HEK293 (cell line): ENCODE results near the gene MZB1.
"Not testable (repeated sequence)": the region's sequence is repeated elsewhere in the genome, so short reads cannot be mapped to it uniquely, and the experiment has no call there.

ENCODE experiments used
- CTCF ChIA-PET: fragments of 350-600 bp; formaldehyde crosslinking; extraction: SDS; loops from one replicate; lab custom pipeline; 2021; ENCODE audit warnings: antibody characterized with exemption; lab: Yijun Ruan, JAX
- POLR2A ChIA-PET: fragments of 300-600 bp; formaldehyde crosslinking; extraction: SDS; loops from one replicate; lab custom pipeline; 2020; ENCODE audit warnings: antibody characterized with exemption, inconsistent platforms; lab: Yijun Ruan, JAX
- H3K27ac ChIP-seq: fragments of 200-500 bp; sonication (Bioruptor generic); 2 replicates; pipeline ENCODE4 v1.5.1; 2014; ENCODE audit warnings: low read depth, low read length, control low read depth, inconsistent platforms; ENCODE audit errors: extremely low read depth
- H3K36me3 ChIP-seq, 2 experiments: fragments of 200-500 bp in 1 of 2; sonication (Bioruptor generic) in 1 of 2; 1 replicate in 1 of 2; 2 replicates in 1 of 2; pipeline ENCODE4 v1.5.1; 2014 to 2017; ENCODE audit warnings: inconsistent platforms in 2 of 2, low read length in 2 of 2; ENCODE audit not compliant: control insufficient read depth in 2 of 2, insufficient read depth in 1 of 2
- H3K4me1 ChIP-seq: fragments of 200-500 bp; sonication (Bioruptor generic); 2 replicates; pipeline ENCODE4 v1.5.1; 2014; ENCODE audit warnings: mild to moderate bottlenecking, low read length, inconsistent platforms; ENCODE audit not compliant: control insufficient read depth, insufficient read depth
- H3K4me3 ChIP-seq: 2 replicates; pipeline ENCODE4 v1.5.1; 2011; ENCODE audit warnings: low read depth, mild to moderate bottlenecking, control low read depth, low read length, moderate library complexity
- H3K9me3 ChIP-seq: fragments of 200-500 bp; sonication (Bioruptor generic); 2 replicates; pipeline ENCODE4 v1.5.1; 2014; ENCODE audit warnings: low read depth, low read length, inconsistent platforms; ENCODE audit not compliant: control insufficient read depth, insufficient read depth
- CTCF ChIP-seq: fragments of 450-650 bp; formaldehyde crosslinking; IDR thresholded peaks from 2 replicates; pipeline ENCODE4 v1.5.1; 2016; ENCODE audit warnings: missing biosample characterization, missing genetic modification characterization
- GLIS2 ChIP-seq: fragments of 450-650 bp; formaldehyde crosslinking; IDR thresholded peaks from 2 replicates; pipeline ENCODE4 v1.5.1; 2016; ENCODE audit warnings: missing biosample characterization, missing genetic modification characterization
- ZBTB17 ChIP-seq: fragments of 450-650 bp; formaldehyde crosslinking; IDR thresholded peaks from 2 replicates; pipeline ENCODE4 v1.5.1; 2016; ENCODE audit warnings: missing biosample characterization, missing genetic modification characterization
- ZBTB8A ChIP-seq: fragments of 450-650 bp; formaldehyde crosslinking; IDR thresholded peaks from 2 replicates; pipeline ENCODE4 v1.5.1; 2016; ENCODE audit warnings: missing biosample characterization, missing genetic modification characterization
- ZIC2 ChIP-seq: fragments of 450-650 bp; formaldehyde crosslinking; IDR thresholded peaks from 2 replicates; pipeline ENCODE4 v1.5.1; 2016; ENCODE audit warnings: missing biosample characterization, missing genetic modification characterization
- ZNF140 ChIP-seq: fragments of 450-650 bp; formaldehyde crosslinking; IDR thresholded peaks from 2 replicates; pipeline ENCODE4 v1.5.1; 2016; ENCODE audit warnings: missing biosample characterization, missing genetic modification characterization
- ZNF184 ChIP-seq: fragments of 450-650 bp; IDR thresholded peaks from 2 replicates; pipeline ENCODE4 v1.5.1; 2018; ENCODE audit warnings: missing biosample characterization, mild to moderate bottlenecking, missing genetic modification characterization
- ZNF19 ChIP-seq: fragments of 450-650 bp; formaldehyde crosslinking; IDR thresholded peaks from 2 replicates; pipeline ENCODE4; 2016; ENCODE audit warnings: missing biosample characterization, missing genetic modification characterization, low read depth
- ZNF2 ChIP-seq: fragments of 450-650 bp; formaldehyde crosslinking; IDR thresholded peaks from 2 replicates; pipeline ENCODE4 v1.5.1; 2016; ENCODE audit warnings: missing biosample characterization, missing genetic modification characterization
- ZNF221 ChIP-seq: fragments of 450-650 bp; formaldehyde crosslinking; IDR thresholded peaks from 2 replicates; pipeline ENCODE4 v1.5.1; 2017; ENCODE audit warnings: missing biosample characterization, missing genetic modification characterization, borderline replicate concordance
- ZNF239 ChIP-seq: fragments of 450-650 bp; formaldehyde crosslinking; IDR thresholded peaks from 2 replicates; pipeline ENCODE4 v1.5.1; 2016; ENCODE audit warnings: missing biosample characterization, missing genetic modification characterization
- ZNF274 ChIP-seq, 2 experiments: fragments of 200-500 bp in 1 of 2; fragments of 450-650 bp in 1 of 2; sonication (Bioruptor generic) in 1 of 2; formaldehyde crosslinking in 1 of 2; IDR thresholded peaks; 2 replicates each; pipeline versions ENCODE4 v1.5.1 to v1.6.1; 2014 to 2016; ENCODE audit warnings: borderline replicate concordance in 1 of 2, inconsistent platforms in 1 of 2, low read length in 1 of 2, missing biosample characterization in 1 of 2, missing genetic modification characterization in 1 of 2
- ZNF335 ChIP-seq: fragments of 450-650 bp; formaldehyde crosslinking; conservative IDR thresholded peaks from 2 replicates; pipeline ENCODE4 v1.5.1; 2016; ENCODE audit warnings: missing biosample characterization, missing genetic modification characterization
- ZNF366 ChIP-seq: fragments of 450-650 bp; formaldehyde crosslinking; conservative IDR thresholded peaks from 2 replicates; pipeline ENCODE4 v1.5.1; 2016; ENCODE audit warnings: missing biosample characterization, missing genetic modification characterization
- ZNF501 ChIP-seq: fragments of 450-650 bp; formaldehyde crosslinking; IDR thresholded peaks from 2 replicates; pipeline ENCODE4 v1.5.1; 2016; ENCODE audit warnings: missing biosample characterization, missing genetic modification characterization
- ZNF558 ChIP-seq: fragments of 450-650 bp; formaldehyde crosslinking; IDR thresholded peaks from 2 replicates; pipeline ENCODE4 v1.5.1; 2016; ENCODE audit warnings: missing biosample characterization, missing genetic modification characterization
- ZNF654 ChIP-seq: fragments of 450-650 bp; formaldehyde crosslinking; IDR thresholded peaks from 2 replicates; pipeline ENCODE4 v1.5.1; 2016; ENCODE audit warnings: low read depth, missing biosample characterization, missing genetic modification characterization
- ZNF76 ChIP-seq: fragments of 450-650 bp; formaldehyde crosslinking; IDR thresholded peaks from 2 replicates; pipeline ENCODE4; 2016; ENCODE audit warnings: low read depth, missing biosample characterization, missing genetic modification characterization, borderline replicate concordance

The MZB1 gene

GRCh38 chr5:139387611-139388197 is 2.0 kb downstream of the MZB1 start:
- TF ChIP-seq ZNF2 (tag by site-specific recombination) (no peak), ZBTB8A (tag by site-specific recombination) (no peak), ZIC2 (peak; percentile 25; the same call in 1 of the 2 replicates)
- CTCF ChIA-PET: interaction anchor here (0.8 kb wide), 1 partner anchor 15 kb away, joined by 3 read pairs; no protein-coding TSS in a partner anchor
- no peak overlapping the region for H3K27ac ChIP-seq
- H3K4me3 ChIP-seq: no peak overlapping the region
- H3K9me3 ChIP-seq: no peaks in the 10 kb centered on the region
- H3K4me1 ChIP-seq: no peaks in the 10 kb centered on the region
- H3K36me3 ChIP-seq: no peaks in the 10 kb centered on the region
- POLR2A ChIA-PET: interaction anchor here (0.6 kb wide), 1 partner anchor 809 kb away, joined by 3 read pairs; no protein-coding TSS in a partner anchor

GRCh38 chr5:139386956-139387355 is 2.8 kb downstream of the MZB1 start:
- H3K36me3 ChIP-seq, H3K4me3 ChIP-seq, H3K27ac ChIP-seq, H3K4me1 ChIP-seq, H3K9me3 ChIP-seq: not testable (repeated sequence)
- POLR2A ChIA-PET: interaction anchor here (1.1 to 1.6 kb wide), 2 partner anchors 14 to 45 kb away, joined by 3 to 4 read pairs; partner anchors contain the start of gene PAIP2
- CTCF ChIA-PET: interaction anchor here (0.8 to 1.6 kb wide), 2 partner anchors 15 to 101 kb away, joined by 3 read pairs; no protein-coding TSS in a partner anchor

DNA sequence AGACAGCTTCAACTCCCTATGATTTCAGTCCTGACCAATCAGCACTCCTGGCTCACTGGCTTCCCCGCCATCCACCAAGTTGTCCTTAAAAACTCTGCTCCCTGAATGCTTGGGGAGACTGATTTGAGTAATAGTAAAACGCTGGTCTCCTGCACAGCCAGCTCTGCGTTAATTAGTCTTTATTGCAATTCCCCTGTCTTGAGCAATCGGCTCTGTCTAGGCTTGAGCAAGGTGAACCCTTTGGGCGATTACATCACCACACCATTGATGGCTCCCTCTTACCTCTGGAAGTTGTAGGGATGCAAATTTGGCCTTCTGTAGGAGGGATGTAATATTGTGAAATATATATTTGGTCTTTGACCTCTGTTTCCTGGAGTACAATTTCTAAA is 3.7 kb downstream of the MZB1 start:
- H3K36me3 ChIP-seq: no peaks in the 10 kb centered on the region
- H3K4me1 ChIP-seq: no peaks in the 10 kb centered on the region
- TF ChIP-seq ZNF239: no peak
- TF ChIP-seq ZNF366 (tag by site-specific recombination): 0 out of 2 replicates have a peak, but pooled peaks have one; percentile 14
- no peak for TF ChIP-seq ZNF221 (tag by site-specific recombination)
- TF ChIP-seq ZNF558 (tag by site-specific recombination): no peak; the same call in 1 of the 2 replicates
- no peak for TF ChIP-seq ZNF19 (tag by site-specific recombination)
- TF ChIP-seq GLIS2 (tag by site-specific recombination): no peak
- no peak for TF ChIP-seq ZNF501 (tag by site-specific recombination)
- no peak for TF ChIP-seq ZNF335 (tag by site-specific recombination)
- no peak for TF ChIP-seq ZNF140 (tag by site-specific recombination)
- no peak for TF ChIP-seq ZNF76 (tag by site-specific recombination)
- TF ChIP-seq ZNF184: peak; percentile 38; the same call in 1 of the 2 replicates
- CTCF ChIA-PET: interaction anchor here (1.6 kb wide), 1 partner anchor 100 kb away, joined by 3 read pairs; no protein-coding TSS in a partner anchor
- H3K4me3 ChIP-seq: no peak overlapping the region
- no peak overlapping the region for H3K27ac ChIP-seq
- no peaks in the 10 kb centered on the region for H3K9me3 ChIP-seq
- POLR2A ChIA-PET: interaction anchor here (1.1 to 1.6 kb wide), 2 partner anchors 13 to 44 kb away, joined by 3 to 4 read pairs; partner anchors contain the start of gene PAIP2

DNA sequence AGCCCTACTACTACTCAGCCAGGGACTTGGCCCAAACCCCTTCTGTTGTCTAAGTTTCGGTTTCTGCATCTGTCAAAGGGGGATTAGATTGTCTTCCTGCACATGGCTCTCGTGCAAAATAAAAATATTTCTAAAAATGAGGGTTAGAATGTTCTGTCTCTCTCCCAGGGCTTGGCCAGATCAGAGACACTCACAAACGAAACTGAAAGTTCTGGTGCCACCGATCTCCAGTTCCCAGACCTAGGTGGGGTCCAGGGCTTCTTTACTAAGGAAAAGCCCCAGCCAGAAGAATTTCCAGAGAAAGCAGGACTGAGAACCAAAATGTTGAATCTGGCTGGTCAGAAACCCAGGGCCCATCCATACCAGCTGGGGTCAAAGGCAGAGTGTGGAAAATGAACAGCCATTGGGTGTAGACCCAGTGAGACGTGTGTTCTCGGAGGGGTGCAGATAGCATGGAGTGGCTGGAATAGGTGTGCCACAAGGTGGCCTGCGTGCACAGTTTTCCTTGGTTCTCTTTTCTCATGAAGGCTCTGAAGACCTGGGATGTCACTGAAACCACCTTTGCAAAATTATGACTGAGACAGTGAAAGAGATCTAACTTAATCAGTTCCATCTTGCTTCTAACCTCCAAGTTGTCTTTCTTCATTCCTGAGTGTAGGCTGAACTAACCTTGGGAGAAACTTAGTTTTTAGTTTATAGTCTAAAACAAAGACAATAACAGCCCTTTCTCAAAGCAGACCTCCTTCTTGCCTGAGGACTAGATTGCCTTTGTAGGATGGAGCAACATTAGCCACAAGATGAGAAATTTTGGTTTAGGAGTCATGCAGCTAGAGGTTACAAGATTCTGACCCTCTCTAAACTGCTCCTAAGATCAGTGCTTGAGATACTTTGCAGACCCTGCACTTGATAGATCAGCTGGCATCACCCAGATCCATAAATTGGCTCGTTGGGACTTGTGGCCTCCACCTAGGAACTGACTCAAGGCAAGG is 4.4 kb downstream of the MZB1 start:
- ChIA-PET POLR2A (interaction anchor here (1.6 kb wide), 1 partner anchor 43 kb away, joined by 4 read pairs; the partner anchor contains the start of gene PAIP2), CTCF (interaction anchor here (1.6 kb wide), 1 partner anchor 99 kb away, joined by 3 read pairs; no protein-coding TSS in a partner anchor)

More for the DNA sequence above, 4.4 kb downstream of the MZB1 start:
- no peak overlapping the region for H3K4me3 ChIP-seq
- no peaks in the 10 kb centered on the region for H3K4me1 ChIP-seq
- H3K9me3 ChIP-seq: no peaks in the 10 kb centered on the region
- no peak overlapping the region for H3K27ac ChIP-seq
- TF ChIP-seq ZNF654 (tag by site-specific recombination) (peak; percentile 36; the same call in 1 of the 2 replicates), ZBTB17 (tag by site-specific recombination) (peak; percentile 95), ZNF274 (IDR thresholded peaks at IDR 0.05; ENCODE audit: low read length) (no peak), ZNF274 (tag by site-specific recombination; IDR thresholded peaks at IDR 0.05; ENCODE audit: borderline replicate concordance) (no peak), CTCF (peak; percentile 56; the same call in 1 of the 2 replicates)
- H3K36me3 ChIP-seq: no peaks in the 10 kb centered on the region
